Measurements from ENCODE around the gene SLC35C1.

DNA sequence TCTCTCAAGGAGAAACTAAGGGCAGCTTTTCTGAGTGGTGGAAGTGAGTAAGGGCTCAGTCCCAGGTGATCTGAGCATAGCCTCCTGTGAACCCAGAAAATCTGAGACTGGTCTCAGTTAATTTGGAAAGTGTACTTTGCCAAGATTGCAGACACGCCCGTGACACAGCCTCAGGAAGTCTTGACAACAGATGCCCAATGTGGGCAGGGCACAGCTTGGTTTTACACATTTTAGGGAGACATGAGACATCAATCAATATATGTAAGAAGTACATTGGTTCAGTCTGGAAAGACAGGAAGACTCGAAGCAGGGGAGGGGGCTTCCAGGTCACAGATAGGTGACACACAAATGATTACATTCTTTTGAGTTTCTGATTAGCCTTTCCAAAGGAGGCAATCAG, 28.8 kb downstream of the SLC35C1 start:
- TF ChIP-seq GATA2 (IDR thresholded peaks at IDR 0.05; ENCODE audit: insufficient read depth, insufficient read length, low read depth, low read length) (no peak), EZH2 (IDR thresholded peaks at IDR 0.05; ENCODE audit: borderline replicate concordance, low read depth, low read length, severe bottlenecking) (no peak), MYC (IDR thresholded peaks at IDR 0.05; ENCODE audit: low read depth, low read length) (no peak), FOS (IDR thresholded peaks at IDR 0.05; ENCODE audit: borderline replicate concordance, insufficient read depth, low read length) (no peak), POLR2AphosphoS5 (IDR thresholded peaks at IDR 0.05; ENCODE audit: insufficient read depth, low read depth, low read length) (no peak), POLR2A (IDR thresholded peaks at IDR 0.05; ENCODE audit: low read depth, low read length) (no peak), JUN (IDR thresholded peaks at IDR 0.05; ENCODE audit: borderline replicate concordance, insufficient read depth, insufficient read length, low read depth) (no peak)
- TF ChIP-seq, protein P1, sequence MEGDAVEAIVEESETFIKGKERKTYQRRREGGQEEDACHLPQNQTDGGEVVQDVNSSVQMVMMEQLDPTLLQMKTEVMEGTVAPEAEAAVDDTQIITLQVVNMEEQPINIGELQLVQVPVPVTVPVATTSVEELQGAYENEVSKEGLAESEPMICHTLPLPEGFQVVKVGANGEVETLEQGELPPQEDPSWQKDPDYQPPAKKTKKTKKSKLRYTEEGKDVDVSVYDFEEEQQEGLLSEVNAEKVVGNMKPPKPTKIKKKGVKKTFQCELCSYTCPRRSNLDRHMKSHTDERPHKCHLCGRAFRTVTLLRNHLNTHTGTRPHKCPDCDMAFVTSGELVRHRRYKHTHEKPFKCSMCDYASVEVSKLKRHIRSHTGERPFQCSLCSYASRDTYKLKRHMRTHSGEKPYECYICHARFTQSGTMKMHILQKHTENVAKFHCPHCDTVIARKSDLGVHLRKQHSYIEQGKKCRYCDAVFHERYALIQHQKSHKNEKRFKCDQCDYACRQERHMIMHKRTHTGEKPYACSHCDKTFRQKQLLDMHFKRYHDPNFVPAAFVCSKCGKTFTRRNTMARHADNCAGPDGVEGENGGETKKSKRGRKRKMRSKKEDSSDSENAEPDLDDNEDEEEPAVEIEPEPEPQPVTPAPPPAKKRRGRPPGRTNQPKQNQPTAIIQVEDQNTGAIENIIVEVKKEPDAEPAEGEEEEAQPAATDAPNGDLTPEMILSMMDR (IDR thresholded peaks at IDR 0.05; ENCODE audit: extremely low read depth in 1 of 2, insufficient read depth in 1 of 2, low read depth in 1 of 2, low read length in 2 of 2) = no peak
